RPMI8226 (cell line): ENCODE results near the gene SGPL1.

ENCODE experiments used
- DNase-seq: peaks from one replicate; pipeline ENCODE4 v3.0.0-alpha.2; 2015

SGPL1 gene

DNA sequence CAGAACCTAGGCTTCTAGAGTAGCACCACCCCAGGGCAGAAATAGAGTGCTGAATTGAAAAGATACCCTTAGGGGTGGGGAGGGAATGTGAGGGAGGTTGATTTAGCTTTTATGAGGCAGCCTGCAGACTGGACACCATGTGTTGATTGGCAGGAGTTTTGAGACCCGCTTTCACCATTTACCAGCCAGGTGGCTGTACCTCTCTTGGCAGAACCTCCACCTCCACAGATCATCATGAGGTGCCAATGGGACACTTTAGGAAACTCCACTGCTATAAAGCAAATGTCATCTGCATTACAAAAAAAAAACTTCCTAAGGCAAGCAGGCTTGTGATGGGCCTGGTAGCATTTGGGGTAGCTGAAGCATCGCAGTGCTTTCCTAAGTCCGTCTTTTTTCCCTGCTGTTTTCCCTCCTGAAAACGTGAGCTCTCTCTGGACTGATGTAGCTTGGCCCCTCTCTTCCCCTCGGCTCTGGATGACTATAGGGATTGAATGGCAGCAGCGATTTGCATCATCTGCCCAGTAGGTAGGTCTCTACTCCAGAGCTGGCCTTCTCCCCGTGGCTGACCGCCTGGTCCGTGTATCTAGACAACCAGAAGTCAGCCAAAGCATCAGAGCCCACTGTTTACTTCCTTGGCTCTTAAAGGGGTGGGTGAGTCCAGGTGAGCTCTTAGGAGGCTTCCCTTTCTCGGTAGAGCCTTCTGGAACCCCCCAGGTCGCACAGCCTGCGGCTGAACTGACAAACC lies 71.3 kb downstream of the SGPL1 start:
- DNase-seq: no peak

DNA sequence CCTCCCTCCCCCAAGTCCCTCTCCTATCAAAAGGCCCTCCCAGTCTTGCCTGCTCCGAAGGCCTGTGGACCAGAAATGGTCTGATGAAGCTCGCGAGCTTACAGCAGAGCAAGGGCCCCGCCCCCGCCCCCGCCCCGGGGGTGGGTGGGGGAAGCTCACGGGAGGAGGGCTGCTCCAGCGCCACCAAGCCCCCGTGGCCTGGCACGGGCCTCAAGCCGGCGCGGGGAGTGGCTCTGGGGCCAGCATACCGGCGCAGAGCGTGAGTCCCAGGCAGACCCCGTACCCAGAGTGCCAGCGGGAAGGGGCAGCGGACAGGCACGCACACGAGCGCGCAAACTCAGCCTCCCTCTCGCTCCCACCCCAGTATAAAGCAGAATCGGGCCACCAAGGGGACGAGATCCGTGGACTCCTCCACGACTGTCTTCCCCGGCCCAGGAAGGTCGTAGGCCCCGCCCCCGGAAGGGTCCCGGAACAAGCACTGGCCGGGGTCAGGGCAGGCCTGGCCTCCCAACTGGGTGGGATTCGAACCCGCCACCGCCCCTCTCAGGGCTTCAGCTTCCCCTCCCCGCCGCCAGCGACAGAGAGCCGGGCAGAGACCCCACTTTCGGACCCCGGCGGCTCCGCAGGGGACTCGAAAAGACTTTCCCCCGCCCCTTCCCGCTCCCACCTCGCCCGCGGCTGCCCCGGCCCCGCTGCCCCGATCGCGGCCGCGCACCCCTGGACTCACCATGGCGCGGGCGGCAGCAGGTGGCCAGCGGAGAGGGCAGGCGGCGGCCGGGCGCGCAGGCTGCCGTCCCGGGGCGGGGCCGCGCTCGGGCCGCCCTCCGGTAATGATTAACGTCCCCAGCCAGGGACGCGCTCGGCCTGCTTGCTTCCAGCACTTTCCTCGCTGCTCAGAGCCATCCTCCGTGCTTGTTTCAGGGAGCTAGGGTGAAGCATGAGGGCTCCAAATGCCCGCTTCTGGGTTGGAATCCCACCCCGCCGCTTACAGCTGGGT lies 72.4 kb downstream of the SGPL1 start, which contains the start of gene PCBD1:
TSS of gene PCBD1 (minus strand) at position 762 of the 997 bp plus-strand sequence. CDS start at position 730, 32 bp downstream.
- peak; percentile 56 for DNase-seq

DNA sequence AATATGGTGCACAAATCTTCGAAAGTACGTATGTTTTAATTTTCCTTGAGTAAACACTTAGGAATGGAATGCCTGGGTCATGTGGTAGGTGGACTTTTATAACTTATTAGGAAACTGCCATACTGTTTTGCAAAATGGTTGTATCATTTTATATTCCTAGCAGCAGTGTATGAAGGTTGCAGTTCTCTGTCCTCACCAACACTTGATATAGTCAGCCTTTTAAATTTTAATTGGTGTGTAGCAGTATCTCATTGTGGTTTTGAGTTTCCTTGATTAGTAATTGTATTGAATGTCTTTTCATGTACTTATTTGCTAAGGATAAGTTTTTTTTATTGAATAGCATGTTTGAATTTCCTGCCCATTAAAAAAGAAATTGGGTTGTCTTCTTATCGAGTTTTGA lies 73.5 kb downstream of the SGPL1 start:
- no peak for DNase-seq

DNA sequence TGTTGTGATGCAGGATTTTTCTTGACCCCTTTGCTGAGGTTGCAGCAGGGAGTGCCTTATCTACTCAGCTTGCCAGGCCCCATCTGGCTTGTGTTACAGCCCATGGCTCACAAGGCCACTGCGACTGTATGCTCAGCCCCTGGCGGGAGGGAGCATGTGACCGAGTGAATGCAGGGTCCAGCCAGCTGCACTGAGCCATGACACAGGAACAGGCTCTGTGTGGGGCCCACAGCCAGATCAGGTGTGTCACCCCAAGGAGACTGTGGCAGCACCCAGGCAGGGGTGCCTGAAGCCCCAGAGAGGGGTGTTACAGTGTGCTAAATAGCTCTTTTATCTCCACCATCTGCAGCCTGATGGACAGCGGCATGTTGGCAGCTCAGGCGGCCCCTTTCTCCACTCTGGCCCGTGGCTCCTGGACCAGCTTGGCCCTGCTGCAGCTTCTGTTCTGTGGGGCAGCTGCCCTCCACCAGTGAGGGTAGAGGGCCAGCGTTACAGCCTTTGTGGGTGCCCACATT lies 75.2 kb downstream of the SGPL1 start:
- DNase-seq: no peak

DNA sequence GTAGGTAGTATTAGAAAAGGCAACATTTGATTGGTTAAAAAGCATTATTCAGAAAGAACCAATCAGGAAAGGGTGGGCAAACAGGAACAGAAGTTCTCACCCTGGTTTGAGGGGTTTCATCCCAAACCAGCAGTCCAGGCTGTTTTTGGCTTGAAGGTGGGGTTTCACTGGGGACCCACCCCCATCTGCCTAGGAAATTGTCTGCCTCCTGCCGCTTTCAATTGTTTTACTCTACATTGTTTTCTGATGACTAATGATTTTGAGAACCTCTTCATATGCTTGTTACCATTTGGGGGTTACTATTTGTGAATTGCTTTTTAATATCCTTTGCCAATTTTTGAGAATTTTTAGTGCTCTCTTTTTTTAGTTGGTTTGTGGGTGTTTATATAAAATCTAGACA lies 75.9 kb downstream of the SGPL1 start:
- DNase-seq: no peak

DNA sequence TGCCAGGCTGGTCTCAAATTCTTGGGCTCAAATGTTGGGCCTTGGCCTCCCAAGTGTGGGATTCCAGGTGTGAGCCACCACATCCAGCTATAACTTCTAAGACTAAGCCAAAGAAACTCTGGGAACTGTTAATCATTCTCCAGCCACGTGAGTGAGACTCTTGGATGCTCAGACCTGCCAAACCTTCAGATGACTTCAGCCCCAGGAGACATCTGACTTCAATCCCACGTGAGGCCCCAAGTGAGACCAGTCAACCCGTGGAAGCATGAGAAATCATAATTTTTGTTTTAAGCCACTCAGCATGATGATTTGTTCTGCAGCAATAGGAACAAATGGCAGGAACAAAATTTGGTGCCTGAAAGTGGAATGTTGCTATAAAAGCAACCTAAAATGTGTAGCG lies 76.9 kb downstream of the SGPL1 start:
- no peak for DNase-seq

DNA sequence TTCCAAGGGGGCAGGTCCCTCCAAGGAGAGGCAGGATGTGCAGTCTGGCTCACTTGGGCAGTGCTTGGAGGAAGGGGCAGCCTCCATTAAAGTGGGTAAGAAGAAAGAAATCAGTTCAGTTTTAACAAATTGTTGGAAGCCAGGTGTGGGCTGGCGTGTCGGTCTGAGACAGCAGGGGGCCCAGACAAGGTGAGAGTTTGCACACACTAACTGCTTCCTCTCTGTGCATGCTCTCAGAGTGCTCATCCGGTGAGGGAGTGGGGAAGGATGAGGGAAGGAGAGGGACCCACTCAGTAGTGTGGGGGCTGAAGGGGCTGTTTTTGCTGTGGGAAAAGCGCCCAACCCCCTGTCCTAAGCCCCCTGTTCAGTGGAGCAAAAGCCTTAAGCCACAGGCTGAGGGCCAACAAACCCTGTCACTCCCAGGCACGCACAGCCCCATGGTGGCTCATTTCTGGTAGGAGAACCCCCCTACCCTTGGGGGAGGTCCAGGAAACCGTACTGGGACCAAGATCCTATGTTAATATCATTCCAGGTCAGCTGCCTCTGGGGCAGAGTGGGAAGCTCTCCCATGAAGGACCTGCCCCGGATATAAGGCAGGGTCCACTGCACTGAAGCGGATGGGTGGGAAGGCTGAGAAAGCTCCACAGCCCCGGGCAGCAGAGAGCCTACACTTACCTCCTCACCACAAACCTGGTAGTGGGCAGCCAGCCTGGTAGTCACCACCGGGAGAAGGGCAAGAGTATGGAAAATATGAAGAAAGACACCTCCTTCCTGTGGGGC lies 77.7 kb downstream of the SGPL1 start:
- no peak for DNase-seq

DNA sequence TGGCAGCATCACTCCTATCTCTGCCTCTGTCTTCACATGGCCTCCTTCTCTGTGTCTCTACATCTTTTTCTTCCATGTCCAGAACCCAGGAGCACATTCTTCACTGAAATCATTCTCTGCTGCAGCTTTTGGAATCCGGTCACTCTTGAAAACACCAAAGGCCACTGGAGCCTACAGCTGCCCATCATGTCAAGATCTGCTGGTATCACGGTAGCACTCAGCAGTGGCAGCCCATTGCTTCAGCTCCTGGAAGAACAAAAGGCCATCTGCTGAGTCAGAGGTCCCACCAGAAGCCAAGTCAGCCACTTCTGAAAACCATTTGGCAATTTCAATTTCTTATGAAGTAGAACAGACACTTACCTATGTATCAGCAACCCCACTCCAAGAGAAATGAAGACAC lies 78.7 kb downstream of the SGPL1 start:
- no peak for DNase-seq

DNA sequence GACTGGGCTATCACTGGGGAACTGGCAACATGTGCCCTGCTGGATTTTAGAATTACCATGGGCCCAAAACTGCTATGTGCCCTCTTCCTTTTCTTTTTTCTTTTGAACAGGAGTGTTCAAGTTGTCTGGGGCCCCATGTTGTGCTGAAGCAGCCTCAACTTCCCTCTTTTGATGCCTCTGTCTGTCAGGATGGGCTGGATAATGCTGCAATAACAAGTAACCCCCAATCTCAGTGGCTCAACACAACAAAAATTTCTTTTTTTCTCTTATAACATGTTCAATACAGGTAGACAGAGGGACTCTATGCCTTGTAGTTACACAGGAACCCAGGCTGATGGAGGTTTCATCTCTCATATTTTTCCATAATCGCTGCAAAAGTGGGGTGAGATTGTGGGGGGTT lies 80.8 kb downstream of the SGPL1 start:
- no peak for DNase-seq

DNA sequence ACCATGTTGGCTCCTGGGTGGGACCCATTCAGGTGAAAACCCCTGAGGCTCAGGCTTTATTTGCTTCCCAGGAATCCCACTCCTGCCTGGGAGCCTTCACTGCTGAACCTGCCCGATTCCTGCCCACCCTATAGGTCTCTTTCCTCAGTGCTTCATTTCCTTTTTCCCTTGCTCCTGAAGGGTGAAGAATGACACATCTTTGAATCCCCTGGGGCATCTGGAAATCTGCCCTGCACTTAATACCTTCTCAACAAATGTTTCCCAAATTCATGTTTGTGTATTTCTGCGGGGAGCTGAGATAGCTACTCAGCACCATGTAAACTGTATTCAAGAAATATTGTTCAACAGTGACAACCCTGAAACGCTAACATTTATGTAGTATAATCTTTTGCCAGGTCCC lies 82.9 kb downstream of the SGPL1 start:
- no peak for DNase-seq

DNA sequence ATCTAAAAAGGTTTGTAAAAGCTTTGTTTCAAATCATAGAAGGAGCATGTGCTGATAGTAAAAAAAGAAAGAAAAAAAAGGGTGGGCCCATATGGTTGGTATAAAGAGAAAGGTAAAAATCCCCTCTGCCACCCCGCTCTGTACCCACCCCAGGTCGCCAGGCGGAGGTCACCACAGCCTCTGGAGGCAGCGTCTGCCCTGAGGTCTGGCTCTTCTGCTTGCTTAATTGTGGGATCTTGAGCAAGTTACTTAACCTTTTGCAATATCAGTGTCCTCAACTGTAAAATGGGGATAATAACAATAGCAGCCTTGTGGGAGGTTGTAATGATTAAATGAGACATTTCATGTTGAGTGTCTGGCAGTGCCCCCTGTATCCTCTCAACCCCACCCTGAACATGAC lies 83.3 kb downstream of the SGPL1 start:
- no peak for DNase-seq

DNA sequence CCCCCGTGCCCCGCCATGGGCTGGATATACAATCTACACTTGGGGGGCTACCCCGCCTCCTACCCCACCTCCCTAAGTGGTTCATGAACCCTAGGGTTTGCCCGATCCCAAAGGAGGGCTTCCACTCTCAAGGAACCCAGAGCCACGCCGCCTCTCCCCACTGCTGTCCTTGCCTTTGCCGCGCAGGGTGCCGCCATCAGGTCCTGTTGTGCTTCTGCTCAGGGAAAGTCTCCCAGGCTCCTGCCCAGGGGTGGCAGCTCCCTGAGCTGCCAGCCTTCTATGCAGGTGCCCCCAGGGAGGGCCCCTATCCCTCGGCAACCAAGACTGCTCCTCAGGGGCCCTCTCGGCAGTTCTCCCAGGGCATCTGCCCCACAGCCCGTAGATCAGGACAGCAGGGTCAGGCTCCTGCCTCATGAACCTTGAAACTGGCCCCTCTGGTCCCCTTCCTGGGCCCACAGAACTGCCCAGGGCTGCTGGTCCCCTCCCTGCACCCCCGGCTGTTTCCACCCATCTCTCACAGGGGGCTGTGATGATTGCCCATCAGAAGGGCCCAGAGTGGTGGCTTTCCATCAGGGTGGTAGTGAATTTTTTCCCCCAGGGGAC lies 85.6 kb downstream of the SGPL1 start:
- no peak for DNase-seq

DNA sequence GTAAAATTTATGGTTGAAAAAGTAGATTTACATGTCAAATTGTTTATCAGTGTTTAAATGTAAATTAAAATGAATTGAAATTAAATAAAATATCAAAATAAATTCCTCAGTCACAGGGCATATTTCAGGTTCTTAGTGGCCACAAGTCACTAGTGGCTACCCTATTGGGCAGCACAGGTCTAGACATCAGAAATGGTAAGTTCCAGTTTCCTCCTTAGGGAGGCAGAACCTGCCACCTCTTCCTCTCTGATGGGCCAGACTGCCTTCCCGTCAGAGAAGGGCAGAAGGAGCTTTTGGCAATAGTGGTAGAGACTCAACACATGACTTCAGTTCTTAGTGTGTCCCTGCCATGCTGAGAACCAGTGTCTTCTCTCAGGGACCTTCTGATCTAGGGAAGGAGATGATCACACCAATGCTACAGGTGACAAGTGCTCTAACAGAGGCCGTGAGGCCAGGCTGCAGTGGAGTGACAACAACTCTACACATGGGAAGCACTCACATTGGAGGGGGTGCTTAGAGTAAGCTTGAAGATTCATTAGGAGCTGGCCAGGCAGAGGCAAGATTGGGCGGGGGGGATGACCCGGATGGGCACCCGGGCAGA lies 87.0 kb downstream of the SGPL1 start:
- DNase-seq: no peak

DNA sequence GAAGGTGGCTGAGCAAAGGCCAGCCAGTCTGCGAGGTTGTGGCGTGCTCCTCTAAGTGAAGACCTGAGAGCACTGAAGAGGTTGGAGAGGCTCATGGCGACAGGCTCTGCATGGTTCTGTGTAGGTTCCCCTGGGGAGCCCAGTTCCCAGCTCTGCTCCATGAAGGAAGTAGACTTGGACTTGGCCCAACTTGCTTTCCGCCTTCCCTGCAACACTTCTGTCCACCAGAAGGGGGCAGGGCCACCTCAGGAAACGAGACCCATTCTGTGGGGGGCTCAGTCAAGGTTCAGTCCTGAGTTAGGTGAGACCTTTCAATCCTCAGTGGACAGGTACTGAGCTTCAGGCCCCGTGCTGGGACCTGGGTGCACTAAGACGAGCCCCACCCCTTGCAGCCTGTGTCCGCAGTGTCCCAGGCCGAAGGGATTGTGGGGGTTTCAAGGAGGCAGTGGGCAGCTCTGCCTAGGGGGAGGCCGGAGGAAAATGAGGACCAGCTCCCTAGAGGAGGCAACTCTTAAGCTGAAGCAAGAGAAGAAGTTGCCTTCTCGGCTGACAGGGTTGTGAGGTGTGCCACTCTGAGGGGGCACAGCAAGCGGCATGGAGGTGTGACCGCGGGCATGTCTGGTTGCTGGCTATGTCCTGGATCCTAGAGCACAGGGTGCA lies 87.6 kb downstream of the SGPL1 start:
- DNase-seq: no peak

DNA sequence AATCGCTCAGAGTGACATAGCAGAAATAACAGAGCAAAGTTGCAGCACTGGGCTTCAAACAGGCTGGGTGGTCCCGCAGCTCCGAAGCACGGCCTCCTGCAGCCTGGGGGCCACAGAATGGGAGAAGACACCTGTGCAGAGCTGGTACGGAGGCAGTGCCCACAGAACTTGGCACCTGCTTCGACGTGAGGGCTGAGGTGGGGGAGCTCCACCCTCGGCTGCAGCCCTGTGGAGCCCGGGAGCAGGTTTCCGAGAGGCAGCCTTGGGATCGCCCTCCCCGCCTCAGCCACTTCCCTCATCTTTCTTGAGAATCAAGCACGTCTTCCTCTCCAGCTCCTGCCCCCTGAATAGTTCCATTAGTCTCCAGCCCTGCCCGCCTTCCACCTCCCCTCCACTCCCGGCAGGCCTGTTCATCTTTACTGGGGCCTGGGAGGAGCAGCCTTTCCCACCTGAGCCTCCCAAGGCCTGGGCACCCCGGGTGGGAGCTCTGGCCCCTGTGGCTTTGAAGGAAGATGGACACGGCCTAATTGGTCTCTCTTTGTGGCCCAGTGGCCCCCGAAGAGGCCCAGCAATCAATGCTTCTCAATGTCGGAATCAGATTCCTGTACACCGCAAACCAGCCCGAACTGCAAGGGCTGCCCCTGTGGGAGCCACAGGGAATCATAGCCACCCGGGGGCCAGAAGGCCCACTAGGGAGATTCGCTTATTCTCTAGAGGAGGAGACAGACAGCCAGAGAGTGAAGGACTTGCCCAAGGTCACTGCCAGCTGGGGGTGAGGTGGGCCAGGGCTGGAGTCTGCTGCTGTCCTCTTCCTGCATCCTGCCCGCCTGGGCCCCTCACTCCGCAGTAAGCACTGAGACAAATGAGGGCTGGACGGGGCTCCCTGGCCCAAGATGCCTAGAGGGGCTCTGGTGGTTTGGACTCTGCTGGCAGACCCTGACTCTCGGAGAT lies 89.6 kb downstream of the SGPL1 start:
- no peak for DNase-seq

DNA sequence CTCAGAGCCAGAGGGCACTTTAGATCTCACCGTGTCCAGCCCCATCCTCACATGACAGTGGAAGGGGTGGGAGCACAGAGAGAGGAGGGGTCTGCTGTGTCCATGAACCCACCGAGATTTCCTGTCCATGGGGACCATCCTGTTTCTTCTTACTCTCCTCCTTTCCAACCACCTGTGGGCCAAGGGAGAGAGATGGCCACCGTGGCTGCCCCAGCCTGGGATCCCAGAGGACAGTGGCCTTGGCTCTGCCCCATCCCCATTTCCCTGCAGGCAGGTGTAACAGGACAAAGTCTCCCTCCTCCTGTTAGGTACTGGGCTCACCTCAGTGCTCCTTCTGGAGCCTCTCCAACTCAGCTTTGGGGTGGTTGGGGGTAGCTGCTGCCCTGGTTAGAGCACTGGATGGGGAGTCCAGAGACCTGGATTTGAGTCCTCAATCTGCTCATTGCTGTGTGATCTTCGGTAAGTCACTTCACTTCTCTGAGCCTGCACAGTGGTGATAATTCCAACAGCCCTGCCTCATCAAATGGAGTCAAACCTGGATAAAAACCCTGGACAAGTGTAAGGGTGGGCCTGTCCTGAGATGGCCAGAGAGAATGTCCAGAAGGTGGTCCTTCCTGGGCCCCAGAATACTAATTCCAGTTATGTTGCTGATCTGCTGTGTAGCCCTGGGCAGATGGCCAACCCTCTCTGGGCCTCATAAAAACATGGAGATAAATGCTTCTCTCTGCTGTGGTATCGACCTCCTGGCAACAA lies 90.5 kb downstream of the SGPL1 start:
- DNase-seq: no peak

DNA sequence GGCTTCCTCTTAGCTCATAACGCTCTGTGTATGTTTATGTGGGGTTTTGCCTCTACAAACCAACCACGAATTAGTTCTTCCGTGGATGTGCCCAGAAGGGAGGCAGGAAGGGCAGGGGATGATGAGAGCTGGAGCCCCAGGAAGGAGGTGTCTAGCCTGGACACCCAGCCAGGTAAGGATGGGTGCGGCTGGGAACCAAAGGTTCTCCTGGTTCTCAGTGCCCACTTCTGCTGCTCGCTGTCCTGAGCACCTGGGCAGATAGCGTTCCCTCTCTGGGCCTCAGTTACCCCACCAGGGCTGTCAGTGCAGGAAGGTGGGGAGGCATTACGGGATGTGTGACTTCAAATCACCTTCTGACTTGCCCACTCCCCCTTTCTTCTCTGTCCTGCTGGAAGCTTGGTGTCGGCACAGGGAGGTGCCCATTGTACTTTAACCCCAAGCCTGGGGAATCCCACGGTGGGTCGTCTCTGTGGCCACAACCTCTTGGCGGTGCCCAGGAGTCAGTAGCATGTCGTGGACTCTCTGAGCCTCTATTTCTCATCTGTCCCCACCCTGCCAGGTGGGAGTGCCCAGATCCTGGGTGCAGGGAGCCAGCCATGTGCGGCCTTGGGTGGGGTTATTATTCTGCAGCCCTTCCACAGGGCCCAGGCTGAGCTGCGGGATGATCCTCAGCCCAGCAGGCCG lies 91.3 kb downstream of the SGPL1 start:
- DNase-seq: no peak

DNA sequence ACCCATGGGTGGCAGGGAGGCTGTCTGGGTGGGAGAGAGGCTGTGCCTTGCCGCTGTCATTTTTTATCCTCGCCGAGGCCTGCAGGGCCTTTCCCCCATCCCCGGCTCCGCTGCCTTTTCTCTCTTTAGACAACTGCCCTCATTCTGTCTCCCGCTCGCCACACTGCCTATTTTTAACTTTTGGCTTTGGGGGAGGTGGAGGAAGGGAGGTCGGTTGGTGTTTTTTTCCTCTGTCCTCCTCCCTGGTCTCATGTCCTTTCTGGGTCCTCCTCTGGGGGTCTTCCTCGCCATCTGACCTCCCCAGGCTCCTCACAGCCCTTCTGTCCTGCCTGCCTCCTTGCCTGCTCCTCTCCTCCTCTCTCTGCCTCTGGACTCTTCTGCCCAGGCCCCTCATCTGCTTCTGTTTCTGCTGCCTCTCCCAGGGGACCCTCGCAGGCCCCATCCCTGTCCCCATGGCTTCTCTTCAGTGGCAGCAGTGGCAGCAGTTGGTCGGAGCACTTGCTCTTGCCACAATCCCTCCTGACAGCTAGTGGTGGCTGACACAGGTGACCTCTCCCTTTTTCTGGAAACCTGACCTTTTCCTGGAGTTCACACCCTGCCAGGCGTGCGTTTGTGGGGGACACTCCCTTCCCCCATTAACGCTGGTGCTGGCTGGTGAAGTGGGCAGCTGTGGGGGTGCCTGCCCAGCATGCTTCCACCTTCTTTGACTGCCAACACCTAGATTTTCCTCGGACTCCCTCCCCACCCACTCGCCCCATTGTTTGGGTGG lies 92.1 kb downstream of the SGPL1 start:
- DNase-seq: no peak
